GM19324 (cell line): ENCODE data around the gene DNAJC25.
"Not testable (repeated sequence)": the region's sequence is repeated elsewhere in the genome, so short reads cannot be mapped to it uniquely, and the experiment has no call there.

ENCODE experiments used
- ATAC-seq: cut with Tn5 transposase; IDR thresholded peaks from one replicate; pipeline ENCODE4 v1.9.1; 2021; ENCODE audit warnings: mild to moderate bottlenecking, moderate library complexity; ENCODE audit not compliant: unreplicated experiment, low FRiP score

Gene DNAJC25

DNA sequence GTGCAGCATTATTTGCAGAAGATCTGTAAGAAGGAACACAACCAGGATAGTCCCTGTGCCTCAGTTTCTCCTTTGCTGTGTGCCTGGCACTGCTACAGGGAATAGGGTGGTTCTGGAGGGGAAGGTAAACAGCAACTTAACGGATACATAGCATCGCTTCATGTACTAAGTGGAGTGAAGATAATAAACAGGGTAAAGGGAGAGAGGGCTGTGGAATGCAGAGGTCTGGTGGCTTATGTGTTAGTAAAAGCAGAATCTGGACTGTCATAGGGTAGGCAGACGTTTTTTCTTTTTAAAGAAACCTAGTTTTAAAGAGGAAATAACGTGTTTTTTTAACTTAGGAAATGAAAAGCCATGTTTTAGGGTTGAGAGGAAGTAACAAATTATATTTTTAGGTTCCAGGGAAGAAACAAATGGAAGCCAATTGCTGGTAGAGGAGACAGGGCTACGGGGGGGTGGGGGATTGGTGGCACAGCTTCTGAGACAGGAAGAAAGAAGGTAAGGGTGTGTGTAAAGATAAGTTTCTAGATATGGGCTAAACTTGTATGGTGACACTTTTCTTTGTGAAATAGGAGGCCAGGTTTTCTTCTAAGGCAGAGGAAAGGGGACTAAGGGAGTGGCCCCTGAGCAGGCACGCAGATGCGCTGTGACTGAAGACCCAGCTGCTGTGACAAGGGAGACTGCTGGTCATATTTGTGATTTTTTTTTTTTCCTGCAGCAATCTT lies 31.6 kb downstream of the DNAJC25 start:
- no peak for ATAC-seq

DNA sequence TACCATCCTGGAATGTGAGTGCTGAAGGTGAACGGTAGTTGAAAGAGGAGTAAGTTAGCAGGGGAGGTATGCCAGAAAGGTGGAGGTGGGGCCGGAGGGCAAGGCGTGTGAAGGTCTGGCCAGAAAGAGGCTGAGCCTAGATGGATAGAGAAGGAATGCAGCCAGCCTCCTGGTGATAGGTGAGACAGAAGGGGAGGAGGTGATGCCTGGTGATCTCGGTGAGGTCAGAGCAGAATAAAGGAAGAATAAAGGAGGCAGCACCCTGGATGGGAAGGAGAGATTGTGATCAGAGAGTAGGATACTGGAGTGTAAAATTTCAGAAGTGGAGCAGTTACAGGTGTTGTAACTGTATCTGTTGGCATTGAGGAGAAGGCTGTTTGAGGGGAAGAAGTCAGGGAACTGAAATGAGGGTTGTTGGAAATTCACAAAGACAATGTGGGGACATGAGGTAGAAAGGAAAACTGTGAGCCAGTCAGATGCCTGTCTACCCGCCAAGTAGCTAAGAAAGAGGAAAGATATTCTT lies 32.2 kb downstream of the DNAJC25 start:
- no peak for ATAC-seq

- no peak for ATAC-seq
Observed at GRCh38 chr9:111668026-111668573, 37.0 kb downstream of the DNAJC25 start.

DNA sequence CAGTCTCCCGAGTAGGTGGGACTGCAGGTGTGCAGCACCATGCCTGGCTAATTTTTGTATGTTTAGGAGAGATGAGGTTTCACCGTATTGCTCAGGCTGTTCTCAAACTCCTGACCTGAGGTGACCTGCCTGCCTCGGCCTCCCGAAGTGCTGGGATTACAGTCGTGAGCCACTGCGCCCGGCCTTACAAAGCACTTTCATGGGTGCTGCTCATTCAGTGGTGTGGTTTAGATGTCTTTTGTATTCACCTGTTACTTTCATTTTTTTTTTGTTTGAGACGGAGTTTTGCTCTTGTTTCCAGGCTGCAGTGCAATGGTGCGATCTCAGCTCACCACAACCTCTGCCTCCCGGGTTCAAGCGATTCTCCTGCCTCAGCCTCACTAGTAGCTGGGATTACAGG lies 37.5 kb downstream of the DNAJC25 start:
- ATAC-seq: not testable (repeated sequence)

- no peak for ATAC-seq
Observed at GRCh38 chr9:111674319-111674718, 43.2 kb downstream of the DNAJC25 start.

- no peak for ATAC-seq
Observed at GRCh38 chr9:111676116-111676515, 45.0 kb downstream of the DNAJC25 start.

GRCh38 chr9:111678293-111678692 lies 47.2 kb downstream of the DNAJC25 start:
- ATAC-seq: no peak

GRCh38 chr9:111679199-111679598 lies 48.1 kb downstream of the DNAJC25 start:
- ATAC-seq: no peak

- ATAC-seq: no peak
Observed at GRCh38 chr9:111683392-111683791, 52.3 kb downstream of the DNAJC25 start.

DNA sequence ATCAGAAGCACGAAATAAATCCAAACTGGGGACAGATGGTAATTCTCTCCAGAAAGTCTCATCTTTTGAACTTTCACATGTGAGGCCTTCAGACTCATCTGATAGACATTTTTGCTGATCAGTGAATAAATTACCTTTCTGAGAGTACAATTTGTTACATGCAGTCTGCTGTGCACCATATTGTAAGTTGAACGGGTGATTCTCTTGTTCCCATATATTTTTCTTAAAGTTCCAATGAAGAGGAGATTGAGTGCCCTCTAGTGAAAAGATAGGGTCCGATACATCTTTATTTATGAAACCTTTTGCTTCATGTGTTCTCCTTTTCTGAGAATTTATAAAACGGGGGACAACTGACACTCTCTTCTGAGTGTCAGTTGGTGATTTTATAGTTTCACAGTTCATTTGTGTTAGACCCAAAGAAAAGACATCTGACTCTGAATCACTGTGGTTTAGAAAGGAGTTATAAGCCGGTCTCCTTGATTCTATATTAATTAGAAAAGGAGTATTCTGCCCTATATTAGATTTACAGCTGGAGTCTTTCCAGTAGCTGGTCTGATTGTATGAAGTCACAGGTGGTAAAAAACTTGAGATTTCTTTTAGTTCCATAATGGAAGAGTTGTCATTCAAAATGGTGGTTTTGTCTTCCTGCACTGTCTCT lies 60.7 kb downstream of the DNAJC25 start:
- ATAC-seq: no peak

- no peak for ATAC-seq
Observed at GRCh38 chr9:111696796-111697195, 65.7 kb downstream of the DNAJC25 start.

GRCh38 chr9:111700776-111701175 lies 69.6 kb downstream of the DNAJC25 start:
- peak; percentile 36 for ATAC-seq
